NB4 (cell line): ENCODE data around the gene GAST.

Experiments
- DNase-seq: peaks from one replicate; pipeline ENCODE4 v3.0.0; 2010; ENCODE audit warnings: low read depth
- H3K4me3 ChIP-seq: one replicate; pipeline ENCODE4 v1.5.1; 2011; ENCODE audit warnings: mild to moderate bottlenecking, low read depth, low read length, moderate library complexity
- MYC ChIP-seq: IDR thresholded peaks from 2 replicates; pipeline ENCODE4 v1.6.1; 2011; ENCODE audit warnings: low read depth, low read length
- POLR2A ChIP-seq: IDR thresholded peaks from 2 replicates; pipeline ENCODE4 v1.6.1; 2011; ENCODE audit warnings: mild to moderate bottlenecking; ENCODE audit not compliant: insufficient read length; ENCODE audit errors: extremely low read depth
- TF ChIP-seq, protein P1 (sequence below): IDR thresholded peaks from 2 replicates; pipeline ENCODE4 v1.6.1; 2011; ENCODE audit warnings: low read depth, low read length
- TF ChIP-seq, protein P2 (sequence below): IDR thresholded peaks from one replicate; pipeline ENCODE4 v1.5.1; 2012; ENCODE audit warnings: low read depth, low read length

The GAST gene

DNA sequence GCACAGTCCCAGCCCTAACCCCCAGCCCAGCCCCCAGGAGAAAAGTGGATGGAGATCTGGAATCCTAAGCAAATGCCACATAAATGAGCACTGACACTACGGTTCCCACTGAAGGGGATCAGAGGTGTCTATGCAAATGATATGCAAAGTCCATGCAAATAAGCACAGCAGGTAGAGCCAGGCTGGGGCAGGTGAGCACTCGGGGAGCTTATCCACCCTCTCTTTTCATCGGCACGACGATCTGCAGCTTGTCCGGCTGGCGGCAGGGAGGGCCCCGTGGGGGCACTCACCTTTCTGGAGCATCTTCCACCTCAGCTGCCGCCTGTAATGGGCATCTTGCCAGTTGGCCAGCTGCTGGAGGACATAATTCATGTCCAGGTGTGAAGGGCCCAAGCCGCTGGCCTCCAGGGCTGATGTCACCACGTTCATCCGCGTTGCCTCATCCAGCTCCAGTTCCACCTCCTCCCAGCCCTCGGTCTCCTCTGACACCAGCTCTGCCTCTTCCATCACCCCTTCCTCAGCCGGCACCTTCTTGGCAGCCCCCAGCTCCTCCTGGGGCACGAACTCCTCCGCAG is 12.4 kb downstream of the GAST start:
- no peak overlapping the region for H3K4me3 ChIP-seq
- DNase-seq, result no peak
- TF ChIP-seq POLR2A, result no peak
- TF ChIP-seq, protein P1, sequence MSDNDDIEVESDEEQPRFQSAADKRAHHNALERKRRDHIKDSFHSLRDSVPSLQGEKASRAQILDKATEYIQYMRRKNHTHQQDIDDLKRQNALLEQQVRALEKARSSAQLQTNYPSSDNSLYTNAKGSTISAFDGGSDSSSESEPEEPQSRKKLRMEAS, result no peak
- TF ChIP-seq, protein P2, sequence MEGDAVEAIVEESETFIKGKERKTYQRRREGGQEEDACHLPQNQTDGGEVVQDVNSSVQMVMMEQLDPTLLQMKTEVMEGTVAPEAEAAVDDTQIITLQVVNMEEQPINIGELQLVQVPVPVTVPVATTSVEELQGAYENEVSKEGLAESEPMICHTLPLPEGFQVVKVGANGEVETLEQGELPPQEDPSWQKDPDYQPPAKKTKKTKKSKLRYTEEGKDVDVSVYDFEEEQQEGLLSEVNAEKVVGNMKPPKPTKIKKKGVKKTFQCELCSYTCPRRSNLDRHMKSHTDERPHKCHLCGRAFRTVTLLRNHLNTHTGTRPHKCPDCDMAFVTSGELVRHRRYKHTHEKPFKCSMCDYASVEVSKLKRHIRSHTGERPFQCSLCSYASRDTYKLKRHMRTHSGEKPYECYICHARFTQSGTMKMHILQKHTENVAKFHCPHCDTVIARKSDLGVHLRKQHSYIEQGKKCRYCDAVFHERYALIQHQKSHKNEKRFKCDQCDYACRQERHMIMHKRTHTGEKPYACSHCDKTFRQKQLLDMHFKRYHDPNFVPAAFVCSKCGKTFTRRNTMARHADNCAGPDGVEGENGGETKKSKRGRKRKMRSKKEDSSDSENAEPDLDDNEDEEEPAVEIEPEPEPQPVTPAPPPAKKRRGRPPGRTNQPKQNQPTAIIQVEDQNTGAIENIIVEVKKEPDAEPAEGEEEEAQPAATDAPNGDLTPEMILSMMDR, result no peak
- TF ChIP-seq MYC, result no peak

DNA sequence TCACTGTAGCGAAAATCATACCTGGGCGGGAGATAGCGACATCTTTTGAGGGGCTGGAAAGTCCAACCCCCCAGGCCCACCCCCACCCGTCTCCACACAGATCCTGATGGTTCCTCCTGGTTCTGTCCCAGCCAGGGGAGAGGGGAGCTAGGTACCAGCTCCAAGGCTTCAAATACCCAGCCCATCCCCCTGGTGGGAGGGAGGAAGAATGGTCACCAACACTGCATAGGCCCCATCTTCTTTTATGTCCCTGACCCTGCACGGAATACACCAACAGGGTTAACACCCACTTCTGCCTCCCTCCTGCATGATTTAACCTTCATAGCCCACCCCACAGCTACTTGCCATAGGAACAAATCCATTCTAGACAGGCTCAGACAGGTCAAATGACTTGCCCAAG is 13.0 kb downstream of the GAST start:
- H3K4me3 ChIP-seq, result no peak overlapping the region
- DNase-seq, result no peak
- TF ChIP-seq, protein P2, result no peak
- TF ChIP-seq, protein P1, result no peak
- TF ChIP-seq POLR2A (no peak), MYC (no peak)

DNA sequence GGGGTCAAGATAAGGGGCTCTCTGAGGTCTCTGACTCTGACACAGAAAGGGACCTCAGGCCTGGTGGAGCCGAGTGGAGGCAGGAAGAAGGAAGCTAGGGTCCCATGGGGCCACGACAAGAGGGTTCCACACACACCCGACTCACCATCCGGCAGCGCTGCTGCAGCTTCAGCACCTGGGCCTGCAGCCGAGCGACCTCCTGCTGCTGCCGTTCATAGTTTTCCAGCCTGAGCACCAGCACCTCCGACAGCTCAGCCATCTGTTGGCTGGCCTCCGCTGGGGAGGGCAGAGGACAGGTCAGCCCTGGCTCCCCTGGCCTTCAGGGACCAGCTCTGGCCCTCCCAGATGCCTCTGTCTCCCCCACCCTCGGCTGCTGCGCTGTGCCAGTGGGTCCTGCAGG is 15.9 kb downstream of the GAST start:
- H3K4me3 ChIP-seq, result no peak overlapping the region
- DNase-seq, result peak; percentile 45
- TF ChIP-seq, protein P1, result no peak
- TF ChIP-seq MYC (no peak), POLR2A (no peak)
- TF ChIP-seq, protein P2, result no peak

DNA sequence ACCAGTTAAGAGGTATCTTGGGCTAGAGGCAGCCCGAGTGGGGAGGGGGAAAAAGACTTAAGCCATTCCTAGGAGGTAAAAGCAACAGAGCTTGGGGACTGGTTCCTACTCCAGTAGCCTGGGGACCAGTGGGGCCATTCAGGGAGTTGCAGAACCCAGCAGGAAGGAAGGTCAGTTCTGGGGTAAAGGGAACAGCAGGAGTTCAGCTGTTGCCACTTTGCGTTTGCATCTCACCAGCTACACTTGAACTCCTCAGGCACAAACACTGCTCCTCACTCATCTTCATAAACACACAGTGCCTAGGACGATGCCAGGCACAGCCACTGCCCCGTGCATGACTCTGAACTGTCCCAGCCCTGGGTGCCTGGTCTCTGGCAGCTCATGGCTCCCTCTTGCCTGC is 18.3 kb downstream of the GAST start:
- no peak overlapping the region for H3K4me3 ChIP-seq
- TF ChIP-seq, protein P1, result no peak
- TF ChIP-seq MYC, result no peak
- TF ChIP-seq, protein P2, result no peak
- DNase-seq, result peak; percentile 28

DNA sequence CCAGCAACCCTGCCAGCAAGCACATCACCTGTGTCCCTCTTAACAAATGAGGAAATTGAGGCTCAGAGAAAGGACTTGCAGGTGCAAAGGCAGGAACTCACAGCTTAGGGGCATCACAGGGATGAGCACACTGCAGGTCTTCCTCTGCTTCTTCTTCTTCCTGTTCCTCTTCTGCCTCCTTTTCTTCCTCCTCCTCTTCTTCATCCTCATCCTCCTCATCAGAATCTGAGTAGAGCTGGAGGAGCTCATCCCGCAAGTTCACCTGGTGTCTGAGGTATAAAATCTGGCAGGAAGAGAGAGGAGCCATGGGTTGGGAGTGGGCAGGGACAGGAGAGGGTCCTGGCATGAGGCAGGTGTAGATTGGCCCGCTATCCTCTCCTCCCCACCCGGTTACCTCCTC is 19.7 kb downstream of the GAST start:
- DNase-seq, result no peak
- no peak overlapping the region for H3K4me3 ChIP-seq
- TF ChIP-seq, protein P2, result no peak
- no peak for TF ChIP-seq MYC
- TF ChIP-seq, protein P1, result no peak
- TF ChIP-seq POLR2A, result no peak
